Spleen (tissue), 7 donors: ENCODE data around the gene SERPINB4.

Experiments used
- POLR2A ChIP-seq, 3 donors: fragments of 450-650 bp; IDR thresholded peaks; one replicate each; pipeline ENCODE4 v1.5.1; 2017; ENCODE audit warnings: antibody characterized with exemption in 3 of 3, mild to moderate bottlenecking in 1 of 3
- POLR2AphosphoS5 ChIP-seq, 3 donors: sonication (generic); formaldehyde crosslinking; IDR thresholded peaks; one replicate each; pipeline ENCODE4 v1.5.1; 2017; ENCODE audit warnings: antibody characterized with exemption in 3 of 3
- TF ChIP-seq, protein P1 (sequence below), 11 experiments: fragments of 200-600 bp in 7 of 11; fragments of 450-650 bp in 4 of 11; sonication (generic) in 4 of 11; IDR thresholded peaks in 8 of 11; conservative IDR thresholded peaks in 3 of 11; 1 replicate in 7 of 11; 2 replicates in 4 of 11; pipeline versions ENCODE4 v1.4.0 to v1.8.0; 2016 to 2021; ENCODE audit warnings: antibody characterized with exemption in 11 of 11, inconsistent platforms in 4 of 11, mild to moderate bottlenecking in 1 of 11
- donor health status: DM: no; HTN: no; CAD: no; lungs with moderate emphysema.
- donor health status: DM: no; HTN: no; CAD: no.
- donor health status: DM: no; HTN: no; CAD: no.

DNA sequence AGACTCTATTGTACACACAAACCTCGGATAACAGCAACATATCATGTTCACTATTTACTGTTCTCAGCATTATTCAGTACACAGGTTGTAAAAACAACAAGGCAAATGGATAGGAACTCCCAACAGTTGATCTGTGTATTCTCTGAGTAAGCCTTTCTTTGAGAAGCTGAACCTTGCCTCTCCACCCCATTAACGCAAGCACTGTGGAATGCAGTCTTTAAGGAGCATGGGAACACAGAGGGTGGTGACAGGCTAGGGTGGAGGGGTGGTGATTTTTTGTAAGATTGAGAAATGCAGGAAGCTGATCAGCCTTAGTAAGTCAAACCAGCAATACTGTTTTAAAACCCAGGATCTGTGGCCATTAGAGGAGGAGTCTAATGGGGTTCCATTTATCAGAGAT is 39.1 kb upstream of the SERPINB4 start:
- TF ChIP-seq, protein P1, sequence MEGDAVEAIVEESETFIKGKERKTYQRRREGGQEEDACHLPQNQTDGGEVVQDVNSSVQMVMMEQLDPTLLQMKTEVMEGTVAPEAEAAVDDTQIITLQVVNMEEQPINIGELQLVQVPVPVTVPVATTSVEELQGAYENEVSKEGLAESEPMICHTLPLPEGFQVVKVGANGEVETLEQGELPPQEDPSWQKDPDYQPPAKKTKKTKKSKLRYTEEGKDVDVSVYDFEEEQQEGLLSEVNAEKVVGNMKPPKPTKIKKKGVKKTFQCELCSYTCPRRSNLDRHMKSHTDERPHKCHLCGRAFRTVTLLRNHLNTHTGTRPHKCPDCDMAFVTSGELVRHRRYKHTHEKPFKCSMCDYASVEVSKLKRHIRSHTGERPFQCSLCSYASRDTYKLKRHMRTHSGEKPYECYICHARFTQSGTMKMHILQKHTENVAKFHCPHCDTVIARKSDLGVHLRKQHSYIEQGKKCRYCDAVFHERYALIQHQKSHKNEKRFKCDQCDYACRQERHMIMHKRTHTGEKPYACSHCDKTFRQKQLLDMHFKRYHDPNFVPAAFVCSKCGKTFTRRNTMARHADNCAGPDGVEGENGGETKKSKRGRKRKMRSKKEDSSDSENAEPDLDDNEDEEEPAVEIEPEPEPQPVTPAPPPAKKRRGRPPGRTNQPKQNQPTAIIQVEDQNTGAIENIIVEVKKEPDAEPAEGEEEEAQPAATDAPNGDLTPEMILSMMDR (IDR thresholded peaks at IDR 0.05 in 8 of 11, conservative IDR thresholded peaks at IDR 0.05 in 3 of 11) = no peak
- TF ChIP-seq POLR2AphosphoS5 (IDR thresholded peaks at IDR 0.05) (no peak), POLR2A (IDR thresholded peaks at IDR 0.05) (no peak)
